Fibroblast of skin of right quadriceps (primary cell): ENCODE measurements around the gene FAM78B.

Experiments used
- DNase-seq: peaks from one replicate; pipeline ENCODE4 v3.0.0-alpha.2; 2013

Gene FAM78B, protein sequence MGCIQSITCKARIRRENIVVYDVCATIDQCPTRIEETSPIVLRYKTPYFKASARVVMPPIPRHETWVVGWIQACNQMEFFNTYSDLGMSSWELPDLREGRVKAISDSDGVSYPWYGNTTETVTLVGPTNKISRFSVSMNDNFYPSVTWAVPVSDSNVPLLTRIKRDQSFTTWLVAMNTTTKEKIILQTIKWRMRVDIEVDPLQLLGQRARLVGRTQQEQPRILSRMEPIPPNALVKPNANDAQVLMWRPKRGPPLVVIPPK

DNA sequence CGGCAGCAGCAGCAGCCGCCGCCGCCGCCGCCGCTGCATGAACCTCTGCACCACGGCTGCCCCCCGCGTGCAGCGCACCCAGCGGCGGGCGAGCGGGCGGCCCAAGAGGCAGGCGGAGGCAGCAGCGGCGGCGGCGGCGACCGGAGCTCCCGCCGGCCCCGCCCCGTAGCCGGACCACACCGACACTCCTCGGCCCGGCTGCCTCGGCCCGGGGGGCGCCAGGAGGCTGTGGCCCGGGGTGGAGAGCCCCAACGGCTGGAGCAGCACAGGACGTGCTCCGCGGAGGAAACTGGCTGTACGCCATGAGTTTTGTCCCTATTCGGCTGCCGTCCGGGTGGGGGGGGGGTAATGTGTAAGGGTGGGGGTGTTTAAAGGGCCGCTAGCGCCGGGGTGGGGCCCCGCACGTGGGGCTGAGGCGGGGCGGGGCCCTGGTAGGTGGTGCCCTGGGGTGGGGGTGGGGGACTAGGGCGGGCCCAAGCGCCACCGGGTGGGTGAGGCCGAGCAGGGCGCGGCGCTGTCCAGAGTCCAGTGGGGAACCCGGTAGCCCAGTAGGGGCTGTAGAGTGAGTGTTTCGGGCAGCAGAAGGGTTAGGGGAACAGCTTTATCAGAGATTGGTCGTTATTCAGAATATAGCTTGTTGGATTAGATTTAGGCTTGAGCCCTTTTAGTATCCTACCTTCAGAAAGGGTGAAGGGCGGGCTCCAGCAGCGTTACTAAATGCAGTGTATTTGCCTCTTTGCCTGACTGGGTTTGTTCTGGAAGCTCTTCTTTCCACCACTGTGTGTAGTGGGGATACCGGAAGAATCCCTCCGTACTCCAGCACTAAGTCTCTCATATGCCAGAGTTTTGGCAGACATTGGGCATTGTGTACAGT, at the start of gene FAM78B:
TSS of gene FAM78B (minus strand) at position 304 of the 874 bp plus-strand sequence. CDS start 753 bp downstream, outside the sequence.
- DNase-seq: peak; percentile 73

DNA sequence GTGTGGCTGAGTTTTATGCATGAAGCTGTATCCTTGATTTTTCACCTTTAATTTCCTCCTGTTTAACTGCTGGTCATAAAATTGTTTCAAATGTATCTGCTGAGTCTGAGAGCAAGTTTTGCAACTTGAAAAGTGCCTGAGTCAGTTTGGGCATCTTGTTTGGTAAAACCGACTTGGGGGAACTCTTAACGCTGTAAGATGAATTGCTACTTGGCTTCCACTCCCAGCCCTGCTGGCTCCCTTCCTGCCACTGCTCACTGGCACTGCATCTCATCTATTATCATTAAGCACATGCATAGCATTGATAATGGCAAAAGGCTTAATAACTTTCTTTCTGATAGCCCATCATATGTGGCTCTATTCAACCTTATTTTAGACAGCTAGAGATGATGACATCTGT, 35.7 kb upstream of the FAM78B start:
- no peak for DNase-seq

GRCh38 chr1:166200743-166201142, 33.9 kb upstream of the FAM78B start:
- no peak for DNase-seq

DNA sequence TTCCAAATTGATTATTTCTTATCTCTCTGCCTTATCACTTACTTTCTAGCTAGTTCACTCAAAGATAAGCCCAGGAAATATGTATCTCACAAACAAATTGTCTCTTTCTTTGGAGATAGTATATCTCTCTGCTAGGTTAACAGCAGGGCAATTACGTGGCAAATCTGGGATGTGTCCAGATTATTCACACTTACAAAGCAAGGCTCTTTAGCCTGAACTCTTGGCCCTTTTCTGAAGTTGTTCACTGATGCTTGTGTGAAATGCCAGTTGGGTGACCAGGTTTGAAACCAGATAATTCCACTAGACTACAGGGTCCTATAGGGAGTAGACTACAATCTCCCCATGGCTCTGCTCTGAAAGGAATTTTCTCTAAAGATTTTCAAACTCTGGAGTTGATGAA, 30.8 kb upstream of the FAM78B start:
- DNase-seq: no peak

- no peak for DNase-seq
Observed at GRCh38 chr1:166197141-166197540, 30.3 kb upstream of the FAM78B start.

DNA sequence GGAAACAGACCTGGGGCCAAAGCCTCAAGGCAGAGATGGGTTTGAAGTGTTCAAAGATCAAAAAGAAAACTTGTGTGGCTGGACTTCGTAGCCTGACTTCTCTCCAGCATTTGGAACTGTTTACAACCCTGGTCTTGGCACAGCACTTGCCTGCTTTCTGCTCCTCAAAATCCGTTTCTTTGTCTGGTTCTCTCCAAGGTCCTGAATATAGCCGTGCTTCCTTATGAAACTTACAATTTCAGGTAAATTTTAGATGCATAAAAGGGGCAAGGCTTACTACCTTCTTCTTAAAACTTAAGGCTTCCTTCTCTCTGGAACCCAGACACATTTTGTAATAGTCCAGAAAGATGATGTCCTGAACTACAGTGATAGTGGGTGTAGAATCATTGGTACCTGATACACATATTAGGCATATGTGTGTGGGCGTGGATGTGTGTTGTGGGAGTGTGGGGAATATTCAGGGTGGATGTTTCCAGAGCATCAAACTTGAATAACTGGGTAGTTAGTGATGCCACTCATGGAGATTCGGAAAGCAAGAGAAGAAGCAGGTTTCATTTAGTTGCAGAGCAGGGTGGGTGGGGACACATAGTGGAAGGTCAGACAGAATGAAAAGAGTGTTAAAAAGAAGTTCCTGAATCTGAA, 26.4 kb upstream of the FAM78B start:
- DNase-seq: no peak

- DNase-seq: no peak
Observed at GRCh38 chr1:166190400-166190799, 23.6 kb upstream of the FAM78B start.

DNA sequence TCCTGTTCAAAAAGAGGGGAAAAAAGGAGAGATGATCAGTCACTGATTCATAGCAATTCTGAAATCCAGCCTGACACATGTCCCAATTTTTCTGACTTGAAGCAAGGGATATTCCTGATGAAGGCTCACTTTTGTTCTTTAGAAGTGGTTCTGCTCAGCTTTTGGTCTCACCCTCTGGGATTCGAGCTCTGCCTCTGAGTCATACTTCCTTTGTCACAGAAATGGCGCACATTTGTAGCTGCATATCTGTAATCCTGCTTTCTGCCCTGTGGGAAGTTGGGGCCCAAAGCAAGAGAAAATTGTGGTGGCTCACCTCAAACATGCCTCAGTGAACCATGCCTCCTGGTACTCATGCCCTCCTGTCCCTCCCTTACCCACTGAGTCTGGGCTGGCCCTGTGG, 22.3 kb upstream of the FAM78B start:
- no peak for DNase-seq

GRCh38 chr1:166185526-166185925, 18.7 kb upstream of the FAM78B start:
- no peak for DNase-seq

- DNase-seq: peak; percentile 39
Observed at GRCh38 chr1:166184897-166185296, 18.1 kb upstream of the FAM78B start.

GRCh38 chr1:166184012-166184411, 17.2 kb upstream of the FAM78B start:
- DNase-seq: no peak

DNA sequence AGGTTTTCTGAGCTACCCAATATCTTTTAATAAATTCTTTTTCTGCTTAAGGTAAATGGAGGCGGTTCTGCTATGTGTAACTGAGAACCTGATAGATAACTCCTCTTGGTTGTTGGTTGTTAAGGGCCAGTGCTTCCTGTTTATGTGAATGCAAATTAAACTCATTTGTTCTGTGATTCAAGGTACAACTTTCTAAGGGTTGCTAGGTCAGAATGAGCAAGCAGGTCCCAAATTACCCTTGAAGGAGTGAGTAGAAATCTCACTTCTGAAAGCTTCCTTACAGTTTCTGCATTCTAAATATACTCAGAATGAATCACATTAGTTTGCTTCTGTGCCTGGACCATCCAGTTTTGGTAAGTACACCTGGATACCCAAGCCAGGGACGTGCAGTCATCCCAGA, 15.5 kb upstream of the FAM78B start:
- no peak for DNase-seq

- no peak for DNase-seq
Observed at GRCh38 chr1:166176416-166176815, 9.6 kb upstream of the FAM78B start.

DNA sequence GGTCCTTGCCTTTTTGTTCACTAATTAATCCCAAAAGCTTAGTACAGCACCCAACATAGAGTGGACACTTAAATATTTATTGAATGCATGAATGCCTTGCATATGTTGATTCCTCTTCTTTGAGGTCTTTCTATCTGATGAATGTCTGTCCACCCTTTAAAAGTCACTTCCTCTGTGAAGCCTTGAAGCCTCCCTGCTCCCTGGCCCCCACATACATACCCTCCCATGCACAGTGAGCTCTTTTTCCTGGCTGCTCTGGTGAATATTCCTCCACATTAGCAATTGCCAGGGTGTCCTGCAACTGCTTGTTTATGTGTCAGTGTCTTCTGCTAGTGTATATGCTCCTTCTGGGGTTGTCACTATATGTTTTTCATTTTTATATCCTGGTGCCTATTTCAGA, 8.2 kb upstream of the FAM78B start:
- DNase-seq: no peak

GRCh38 chr1:166174108-166174507, 7.3 kb upstream of the FAM78B start:
- DNase-seq: peak; percentile 4

DNA sequence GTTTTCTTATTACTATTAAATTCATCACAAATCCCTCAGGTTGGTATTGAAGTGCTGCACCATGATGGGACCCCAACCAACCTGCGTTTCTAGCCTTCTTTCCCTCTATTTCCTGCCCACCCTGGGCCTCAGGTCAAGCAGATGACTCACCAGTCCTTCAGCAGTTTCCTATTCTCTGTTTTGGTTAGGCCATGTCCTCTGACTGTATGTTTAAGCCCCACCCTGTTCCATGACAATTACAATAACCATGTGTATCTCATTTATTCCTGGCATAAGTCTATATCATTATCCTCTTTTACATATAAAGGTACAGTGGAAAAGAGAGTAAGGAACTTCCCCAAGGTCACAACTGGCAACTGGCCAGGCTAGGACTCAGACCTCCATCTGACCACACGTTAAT, 5.3 kb upstream of the FAM78B start:
- DNase-seq: no peak

- no peak for DNase-seq
Observed at GRCh38 chr1:166170726-166171125, 3.9 kb upstream of the FAM78B start.

DNA sequence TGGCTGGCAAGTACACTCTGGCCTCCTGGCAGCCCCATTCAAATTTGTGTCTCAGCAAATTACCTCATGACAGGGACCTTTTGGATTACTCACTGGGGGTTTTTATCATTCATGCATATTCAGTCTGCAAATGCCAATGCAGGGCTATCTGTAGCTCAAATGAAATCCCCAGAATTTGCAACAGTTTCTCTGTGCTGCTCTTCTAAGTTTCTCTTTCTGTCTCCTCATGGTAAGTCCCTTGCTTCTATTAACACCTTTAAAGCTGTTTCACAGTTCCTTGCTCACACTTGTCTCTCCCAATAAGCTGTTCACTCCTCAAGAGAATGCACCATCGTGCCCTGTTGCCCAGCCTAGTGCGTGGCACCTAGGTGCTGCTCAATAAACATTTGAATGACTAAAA, 3.3 kb upstream of the FAM78B start:
- DNase-seq: no peak

DNA sequence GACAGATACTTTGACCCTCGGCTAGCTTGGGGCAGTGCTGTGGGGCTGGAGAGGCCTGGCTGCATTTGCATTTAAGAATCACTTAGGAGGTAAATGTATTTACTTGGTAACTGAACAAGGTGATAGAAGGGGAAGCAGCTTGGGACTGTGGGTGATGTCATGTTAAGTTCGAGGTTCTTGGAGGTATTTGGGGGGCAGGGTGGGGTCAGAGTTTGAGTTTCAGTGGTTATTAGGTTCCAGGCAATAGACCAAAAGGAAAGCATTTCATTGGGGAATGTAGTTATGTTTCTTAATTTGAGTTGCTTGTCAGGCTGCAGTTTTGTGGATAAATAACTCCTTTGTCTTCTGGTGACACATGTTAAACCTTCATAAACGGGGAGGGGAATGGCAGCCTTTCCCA, 2.4 kb upstream of the FAM78B start:
- no peak for DNase-seq

DNA sequence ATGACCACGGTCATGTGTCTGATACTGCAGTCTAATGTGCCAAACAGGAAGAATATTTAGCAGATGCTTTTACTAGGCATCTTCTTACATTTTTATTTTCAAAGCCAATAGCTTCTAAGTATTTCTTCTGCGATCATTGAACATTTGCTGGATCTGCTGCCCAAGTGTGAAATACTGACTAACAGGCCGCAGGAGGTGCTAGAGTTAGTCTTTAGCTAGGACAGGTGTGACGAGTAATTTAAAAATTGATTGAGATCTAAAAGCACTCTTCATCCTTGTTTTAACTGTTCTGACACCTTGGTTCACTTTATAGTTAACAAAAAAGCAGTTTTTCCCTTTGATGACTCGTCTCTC, 748 bp upstream of the FAM78B start:
- no peak for DNase-seq

DNA sequence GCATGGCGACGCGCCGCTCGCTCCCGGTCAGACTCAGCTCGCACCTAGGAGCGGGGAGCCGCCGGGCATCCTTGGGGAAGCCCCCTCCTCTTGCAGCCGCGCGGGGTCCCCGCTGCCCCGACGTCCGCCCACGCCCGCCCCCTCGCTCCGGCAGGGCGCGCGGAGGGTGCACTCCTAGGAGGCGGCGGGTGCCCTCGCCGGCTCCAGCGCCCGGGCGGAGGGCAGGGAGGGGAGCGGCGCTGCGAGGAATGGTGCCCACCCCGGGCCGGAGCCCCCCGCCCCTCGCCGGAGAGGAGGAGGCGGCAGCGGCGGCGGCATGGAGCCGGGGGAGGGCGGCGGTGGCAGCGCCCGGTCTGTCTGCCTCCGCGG, 488 bp downstream of the FAM78B start:
- no peak for DNase-seq

GRCh38 chr1:166165661-166166328, 1.0 kb downstream of the FAM78B start:
- peak; percentile 4 for DNase-seq

GRCh38 chr1:166164995-166165660, 1.7 kb downstream of the FAM78B start:
- peak; percentile 46 for DNase-seq
